VCaP (cell line): ENCODE results near the gene IFI30.

ENCODE experiments used
- H3K27ac ChIP-seq: fragments of 450-650 bp; 2 replicates; pipeline ENCODE4 v1.5.1; 2017
- CTCF ChIP-seq: fragments of 450-650 bp; conservative IDR thresholded peaks from 2 replicates; pipeline ENCODE4 v1.5.1; 2017; ENCODE audit warnings: mild to moderate bottlenecking, moderate library complexity

IFI30 gene

GRCh38 chr19:18167975-18168645 lies 5.5 kb upstream of the IFI30 start:
- TF ChIP-seq CTCF, result peak; percentile 85
- H3K27ac ChIP-seq, result no peak overlapping the region

DNA sequence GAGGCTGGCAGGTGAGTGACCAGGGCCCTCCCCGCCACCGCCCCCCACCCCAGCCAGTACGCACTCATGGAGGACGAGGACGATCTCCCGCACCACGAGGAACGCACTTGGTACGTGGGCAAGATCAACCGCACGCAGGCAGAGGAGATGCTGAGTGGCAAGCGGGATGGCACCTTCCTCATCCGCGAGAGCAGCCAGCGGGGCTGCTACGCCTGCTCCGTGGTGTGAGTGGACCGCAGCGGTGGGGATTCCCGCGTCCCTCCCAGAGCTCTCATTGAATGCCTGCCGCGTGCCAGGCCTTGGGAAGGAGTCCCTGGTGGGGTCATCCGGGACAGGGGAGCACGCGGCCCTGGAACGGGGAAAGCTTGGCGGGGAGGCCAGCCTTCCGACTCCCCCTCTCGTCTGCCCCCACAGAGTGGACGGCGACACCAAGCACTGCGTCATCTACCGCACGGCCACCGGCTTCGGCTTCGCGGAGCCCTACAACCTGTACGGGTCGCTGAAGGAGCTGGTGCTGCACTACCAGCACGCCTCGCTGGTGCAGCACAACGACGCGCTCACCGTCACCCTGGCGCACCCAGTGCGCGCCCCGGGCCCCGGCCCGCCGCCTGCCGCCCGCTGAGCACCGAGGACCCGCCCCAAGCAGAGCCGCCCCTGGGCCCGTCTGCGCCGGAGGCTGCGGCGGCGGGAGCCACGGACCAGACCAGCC lies 4.8 kb upstream of the IFI30 start:
- TF ChIP-seq CTCF, result no peak
- H3K27ac ChIP-seq, result no peak overlapping the region

- no peak overlapping the region for H3K27ac ChIP-seq
- TF ChIP-seq CTCF, result no peak
Observed at GRCh38 chr19:18170714-18171255, 2.8 kb upstream of the IFI30 start.

- no peak for TF ChIP-seq CTCF
- H3K27ac ChIP-seq, result peak overlapping the region; percentile 15; the same call in 1 of the 2 replicates
Observed at GRCh38 chr19:18171605-18172327, 1.8 kb upstream of the IFI30 start.

GRCh38 chr19:18172331-18173053 lies 1.1 kb upstream of the IFI30 start:
- peak overlapping the region; percentile 71 for H3K27ac ChIP-seq
- no peak for TF ChIP-seq CTCF

- no peak for TF ChIP-seq CTCF
- H3K27ac ChIP-seq, result peak overlapping the region; percentile 71
Observed at GRCh38 chr19:18173054-18173571, 500 bp upstream of the IFI30 start.
